ENCODE results near the gene PEX11B. TPM values are rescaled to one million over a fixed set of nuclear protein-coding genes. Genes with fewer than 3 reads are reported as not detected.

The PEX11B gene
- total RNA-seq, 2 experiments from 2014 or later = 11.6 to 13.2 TPM

- Mint-ChIP-seq H3K4me3 (no peak overlapping the region), H3K4me1 (ENCODE audit: low read depth) (peaks cover 18% of the 10 kb centered on the region), H3K36me3 (ENCODE audit: low read depth) (peaks cover 70% of the 10 kb centered on the region), H3K9me3 (no peaks in the 10 kb centered on the region), H3K27me3 (no peaks in the 10 kb centered on the region), H3K27ac (no peak overlapping the region)
- no peak for DNase-seq
- Histone ChIP-seq H3K4me3 (ENCODE audit: low read length) (no peak overlapping the region), H3K27me3 (ENCODE audit: control insufficient read depth in 1 of 2, insufficient read depth in 2 of 2, low read length in 2 of 2) (no peaks in the 10 kb centered on the region), H3K9me3 (ENCODE audit: control insufficient read depth in 1 of 2, insufficient read depth in 1 of 2, low read length in 2 of 2) (no peaks in the 10 kb centered on the region), H3K27ac (ENCODE audit: low read depth in 1 of 2, low read length in 2 of 2) (no peak overlapping the region), H3K4me1 (ENCODE audit: insufficient read depth, low read length) (no peaks in the 10 kb centered on the region), H3K36me3 (ENCODE audit: insufficient read depth, low read length) (peaks cover 64% of the 10 kb centered on the region)
- no peak for ATAC-seq (ENCODE audit: poor library complexity)
- CTCF ChIA-PET = interaction anchor here (2.6 kb wide), 1 partner anchor 17 kb away, joined by 9 read pairs; the partner anchor contains the start of gene RBM8A
- POLR2A ChIA-PET = interaction anchor here (1.2 to 4.1 kb wide), 2 partner anchors 13 to 21 kb away, joined by 5 to 16 read pairs; partner anchors contain the start of genes ANKRD34A, LIX1L and POLR3GL
- intact Hi-C loops (cut with DNase I, micrococcal nuclease) = no loop called here
- no peak for TF ChIP-seq CTCF (IDR thresholded peaks at IDR 0.05)
Observed at GRCh38 chr1:145944532-145944931, 26.0 kb upstream of the PEX11B start.

GRCh38 chr1:145942871-145943270 lies 24.4 kb upstream of the PEX11B start:
- H3K27me3 ChIP-seq (ENCODE audit: control insufficient read depth in 1 of 2, insufficient read depth in 2 of 2, low read length in 2 of 2) = no peaks in the 10 kb centered on the region
- H3K4me1 ChIP-seq (ENCODE audit: insufficient read depth, low read length) = no peaks in the 10 kb centered on the region
- Mint-ChIP-seq H3K9me3 (no peaks in the 10 kb centered on the region), H3K4me3 (no peak overlapping the region), H3K27ac (no peak overlapping the region), H3K36me3 (ENCODE audit: low read depth) (peaks cover 70% of the 10 kb centered on the region), H3K27me3 (no peaks in the 10 kb centered on the region), H3K4me1 (ENCODE audit: low read depth) (peaks cover 11% of the 10 kb centered on the region)
- H3K9me3 ChIP-seq (ENCODE audit: control insufficient read depth in 1 of 2, insufficient read depth in 1 of 2, low read length in 2 of 2) = no peaks in the 10 kb centered on the region
- H3K4me3 ChIP-seq (ENCODE audit: low read length) = no peak overlapping the region
- H3K36me3 ChIP-seq (ENCODE audit: insufficient read depth, low read length) = peaks cover 64% of the 10 kb centered on the region
- no peak overlapping the region for H3K27ac ChIP-seq (ENCODE audit: low read depth in 1 of 2, low read length in 2 of 2)
- no peak for TF ChIP-seq CTCF (IDR thresholded peaks at IDR 0.05)
- ATAC-seq (ENCODE audit: poor library complexity) (no peak), DNase-seq (no peak)
- POLR2A ChIA-PET = interaction anchor here (0.8 to 4.1 kb wide), 5 partner anchors 15 to 24 kb away, joined by 3 to 16 read pairs (median 5); partner anchors contain the start of genes ANKRD34A, LIX1L, PEX11B and POLR3GL
- CTCF ChIA-PET = interaction anchor here (1.1 to 2.6 kb wide), 2 partner anchors 16 to 65 kb away, joined by 4 to 9 read pairs; partner anchors contain the start of gene RBM8A
- intact Hi-C loops (cut with DNase I, micrococcal nuclease) = no loop called here

- TF ChIP-seq CTCF (IDR thresholded peaks at IDR 0.05) = no peak
- Histone ChIP-seq H3K9me3 (ENCODE audit: control insufficient read depth in 1 of 2, insufficient read depth in 1 of 2, low read length in 2 of 2) (no peaks in the 10 kb centered on the region), H3K4me1 (ENCODE audit: insufficient read depth, low read length) (no peaks in the 10 kb centered on the region), H3K27ac (ENCODE audit: low read depth in 1 of 2, low read length in 2 of 2) (no peak overlapping the region), H3K27me3 (ENCODE audit: control insufficient read depth in 1 of 2, insufficient read depth in 2 of 2, low read length in 2 of 2) (no peaks in the 10 kb centered on the region), H3K36me3 (ENCODE audit: insufficient read depth, low read length) (peaks cover 65% of the 10 kb centered on the region), H3K4me3 (ENCODE audit: low read length) (no peak overlapping the region)
- H3K9me3 Mint-ChIP-seq = no peaks in the 10 kb centered on the region
- intact Hi-C loops (cut with DNase I, micrococcal nuclease) = no loop called here
- CTCF ChIA-PET = interaction anchor here (1.1 to 2.6 kb wide), 2 partner anchors 15 to 65 kb away, joined by 4 to 9 read pairs; partner anchors contain the start of gene RBM8A
- DNase-seq (no peak), ATAC-seq (ENCODE audit: poor library complexity) (no peak)
- POLR2A ChIA-PET = interaction anchor here (0.8 to 4.1 kb wide), 4 partner anchors 15 to 24 kb away, joined by 3 to 16 read pairs (median 6); partner anchors contain the start of genes ANKRD34A, LIX1L, PEX11B and POLR3GL
- no peaks in the 10 kb centered on the region for H3K27me3 Mint-ChIP-seq
- H3K36me3 Mint-ChIP-seq (ENCODE audit: low read depth) = peaks cover 71% of the 10 kb centered on the region
- H3K27ac Mint-ChIP-seq = no peak overlapping the region
- H3K4me1 Mint-ChIP-seq (ENCODE audit: low read depth) = peaks cover 11% of the 10 kb centered on the region
- H3K4me3 Mint-ChIP-seq = no peak overlapping the region
Observed at GRCh38 chr1:145942405-145942804, 23.9 kb upstream of the PEX11B start.

Data from CD4-positive, alpha-beta T cell (primary cell).